SU-DHL-6 (cell line): ENCODE measurements around the gene LHPP.

ENCODE experiments used
- CTCF ChIP-seq: fragments of 200-600 bp; sonication (generic); IDR thresholded peaks from one replicate; pipeline ENCODE4 v1.5.1; 2017; ENCODE audit warnings: antibody characterized with exemption, mild to moderate bottlenecking, low read length, moderate library complexity; ENCODE audit not compliant: insufficient read depth, poor library complexity, severe bottlenecking
- EZH2phosphoT487 ChIP-seq: fragments of 200-600 bp; sonication (generic), shearing (Covaris generic); conservative IDR thresholded peaks from 2 replicates; pipeline ENCODE4 v1.6.1; 2018; ENCODE audit warnings: mild to moderate bottlenecking, antibody characterized with exemption, low read length, moderate library complexity, mixed read lengths

- TF ChIP-seq EZH2phosphoT487 (no peak), CTCF (no peak)
These were observed 84.4 kb downstream of the LHPP start for GRCh38 chr10:124546055-124546369.
